Neural crest cell (in vitro differentiated cells): ENCODE data around the gene PTPRG. TPM values are rescaled to one million over a fixed set of nuclear protein-coding genes. Genes with fewer than 3 reads are reported as not detected.
A peak's percentile ranks its signal among the peaks of the same experiment; 100 is the strongest.

Source experiments
- DNase-seq: peaks from one replicate; pipeline ENCODE4 v3.0.0; 2021; ENCODE audit warnings: low read depth, mixed read lengths, low spot score
- H3K27ac Mint-ChIP-seq: one replicate; pipeline ENCODE4 v1.8.0; 2021; ENCODE audit warnings: mild to moderate bottlenecking, mixed read lengths; ENCODE audit not compliant: unreplicated experiment
- H3K27me3 Mint-ChIP-seq: 2 replicates; pipeline ENCODE4 v1.8.0; 2021; ENCODE audit warnings: low read depth, mild to moderate bottlenecking, mixed read lengths
- H3K36me3 Mint-ChIP-seq: 2 replicates; pipeline ENCODE4 v1.8.0; 2021; ENCODE audit warnings: low read depth, mild to moderate bottlenecking, mixed read lengths
- H3K4me1 Mint-ChIP-seq: 2 replicates; pipeline ENCODE4 v1.8.0; 2021; ENCODE audit warnings: mixed read lengths
- H3K4me3 Mint-ChIP-seq: one replicate; pipeline ENCODE4 v1.8.0; 2021; ENCODE audit warnings: mild to moderate bottlenecking, mixed read lengths
- H3K9me3 Mint-ChIP-seq: 2 replicates; pipeline ENCODE4 v1.8.0; 2021; ENCODE audit warnings: mixed read lengths
- CTCF ChIP-seq: fragments of 200-600 bp; sonication (generic); conservative IDR thresholded peaks from 2 replicates; pipeline ENCODE4 v1.5.0; 2021; ENCODE audit warnings: antibody characterized with exemption, mild to moderate bottlenecking
- total RNA-seq: library from RNA; stranded (reverse); gene quantifications from 2 replicates; pipeline ENCODE4 v1.2.1, GENCODE V29; 2021

The PTPRG gene
- total RNA-seq, 1 donor from 2014 or later, result 41.2 TPM

DNA sequence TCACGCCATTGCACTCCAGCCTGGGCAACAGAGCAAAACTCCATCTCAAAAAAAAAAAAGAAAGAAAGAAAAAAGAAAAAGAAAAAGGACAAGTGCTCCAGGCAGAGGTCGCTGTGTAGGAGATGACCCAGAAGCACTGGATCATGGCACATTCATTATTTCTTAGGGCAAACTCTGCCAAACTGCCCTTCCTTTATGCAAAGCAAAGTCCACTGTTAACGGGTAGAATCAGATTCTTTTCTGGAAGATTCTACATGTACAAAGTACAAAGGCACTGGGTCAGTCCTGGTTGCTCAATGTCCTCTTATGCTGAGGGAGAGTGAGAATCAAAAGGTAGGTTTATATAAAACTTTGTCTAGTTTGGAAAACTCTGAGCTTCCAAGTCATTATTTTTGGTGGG is 667.1 kb downstream of the PTPRG start:
- Mint-ChIP-seq H3K4me1 (peaks cover 17% of the 10 kb centered on the region), H3K4me3 (no peak overlapping the region), H3K9me3 (no peaks in the 10 kb centered on the region), H3K27me3 (no peaks in the 10 kb centered on the region), H3K27ac (no peak overlapping the region), H3K36me3 (peaks cover 3% of the 10 kb centered on the region)
- TF ChIP-seq CTCF, result no peak
- DNase-seq, result no peak

- no peak for TF ChIP-seq CTCF
- Mint-ChIP-seq H3K36me3 (peaks cover 3% of the 10 kb centered on the region), H3K27ac (no peak overlapping the region), H3K4me3 (no peak overlapping the region), H3K27me3 (no peaks in the 10 kb centered on the region), H3K4me1 (peaks cover 22% of the 10 kb centered on the region), H3K9me3 (no peaks in the 10 kb centered on the region)
- DNase-seq, result peak; percentile 5
Observed at GRCh38 chr3:62229211-62229610, 667.8 kb downstream of the PTPRG start.

DNA sequence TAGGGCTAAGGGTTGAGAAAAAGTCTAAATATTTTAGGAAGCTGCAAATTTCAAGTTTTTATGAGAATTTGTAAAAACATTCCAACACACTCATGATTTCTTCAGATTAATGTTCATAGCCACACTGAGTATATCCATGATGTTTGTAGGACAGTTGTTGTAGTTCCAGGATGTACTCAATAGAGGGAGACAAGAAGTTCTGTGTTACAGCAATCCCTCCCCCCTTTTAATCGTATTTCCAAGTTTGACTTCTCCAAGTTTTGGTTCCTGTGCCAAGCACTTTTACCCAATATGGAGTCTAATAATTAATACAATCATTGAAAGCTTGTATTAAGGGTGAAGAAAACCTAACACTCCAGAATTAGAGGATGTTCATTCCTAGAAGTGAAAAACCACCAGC is 668.5 kb downstream of the PTPRG start:
- no peak for DNase-seq
- Mint-ChIP-seq H3K9me3 (no peaks in the 10 kb centered on the region), H3K36me3 (peaks cover 3% of the 10 kb centered on the region), H3K4me1 (peaks cover 24% of the 10 kb centered on the region), H3K27me3 (no peaks in the 10 kb centered on the region), H3K27ac (no peak overlapping the region), H3K4me3 (no peak overlapping the region)
- peak; percentile 51 for TF ChIP-seq CTCF

GRCh38 chr3:62233065-62233464 is 671.7 kb downstream of the PTPRG start:
- Mint-ChIP-seq H3K27ac (no peak overlapping the region), H3K9me3 (no peaks in the 10 kb centered on the region), H3K36me3 (no peaks in the 10 kb centered on the region), H3K27me3 (no peaks in the 10 kb centered on the region), H3K4me3 (no peak overlapping the region), H3K4me1 (peaks cover 24% of the 10 kb centered on the region)
- TF ChIP-seq CTCF, result no peak
- no peak for DNase-seq

GRCh38 chr3:62236016-62236415 is 674.6 kb downstream of the PTPRG start:
- H3K4me3 Mint-ChIP-seq, result no peak overlapping the region
- H3K27me3 Mint-ChIP-seq, result no peaks in the 10 kb centered on the region
- no peak for TF ChIP-seq CTCF
- H3K36me3 Mint-ChIP-seq, result no peaks in the 10 kb centered on the region
- no peak overlapping the region for H3K27ac Mint-ChIP-seq
- DNase-seq, result no peak
- peaks cover 24% of the 10 kb centered on the region for H3K4me1 Mint-ChIP-seq
- no peaks in the 10 kb centered on the region for H3K9me3 Mint-ChIP-seq
